ENCODE results near the gene DGKH. TPM values are rescaled to one million over a fixed set of nuclear protein-coding genes. Genes with fewer than 3 reads are reported as not detected.

Gene DGKH
- total RNA-seq, 1 donor from 2014 or later = 9.6 TPM

GRCh38 chr13:42148538-42148937 is 100.1 kb downstream of the DGKH start:
- no peak overlapping the region for H3K27ac Mint-ChIP-seq

GRCh38 chr13:42149136-42149535 is 100.7 kb downstream of the DGKH start:
- Mint-ChIP-seq H3K36me3 (peaks cover 4% of the 10 kb centered on the region), H3K4me1 (ENCODE audit: unreplicated experiment) (peaks cover 6% of the 10 kb centered on the region), H3K27me3 (no peaks in the 10 kb centered on the region), H3K4me3 (no peak overlapping the region), H3K9me3 (no peaks in the 10 kb centered on the region), H3K27ac (no peak overlapping the region)
- no peak for DNase-seq (ENCODE audit: extremely low spot score, unreplicated experiment)
- TF ChIP-seq CTCF (conservative IDR thresholded peaks at IDR 0.05) = no peak

More at GRCh38 chr13:42148538-42148937, 100.1 kb downstream of the DGKH start:
- DNase-seq (ENCODE audit: extremely low spot score, unreplicated experiment) = no peak
- TF ChIP-seq CTCF (conservative IDR thresholded peaks at IDR 0.05) = no peak
- H3K4me3 Mint-ChIP-seq = no peak overlapping the region
- H3K9me3 Mint-ChIP-seq = no peaks in the 10 kb centered on the region
- H3K27me3 Mint-ChIP-seq = no peaks in the 10 kb centered on the region
- peaks cover 6% of the 10 kb centered on the region for H3K4me1 Mint-ChIP-seq (ENCODE audit: unreplicated experiment)
- peaks cover 4% of the 10 kb centered on the region for H3K36me3 Mint-ChIP-seq

GRCh38 chr13:42151781-42152180 is 103.3 kb downstream of the DGKH start:
- DNase-seq (ENCODE audit: extremely low spot score, unreplicated experiment) = no peak
- no peak for TF ChIP-seq CTCF (conservative IDR thresholded peaks at IDR 0.05)
- no peak overlapping the region for H3K4me3 Mint-ChIP-seq
- no peaks in the 10 kb centered on the region for H3K27me3 Mint-ChIP-seq
- peaks cover 4% of the 10 kb centered on the region for H3K36me3 Mint-ChIP-seq
- no peak overlapping the region for H3K27ac Mint-ChIP-seq
- no peaks in the 10 kb centered on the region for H3K9me3 Mint-ChIP-seq
- H3K4me1 Mint-ChIP-seq (ENCODE audit: unreplicated experiment) = peaks cover 6% of the 10 kb centered on the region

GRCh38 chr13:42152495-42152894 is 104.0 kb downstream of the DGKH start:
- no peaks in the 10 kb centered on the region for H3K9me3 Mint-ChIP-seq
- H3K4me1 Mint-ChIP-seq (ENCODE audit: unreplicated experiment) = peaks cover 6% of the 10 kb centered on the region
- no peak for TF ChIP-seq CTCF (conservative IDR thresholded peaks at IDR 0.05)

GRCh38 chr13:42153199-42154113 is 105.0 kb downstream of the DGKH start:
- no peak for TF ChIP-seq CTCF (conservative IDR thresholded peaks at IDR 0.05)
- Mint-ChIP-seq H3K4me3 (no peak overlapping the region), H3K27ac (no peak overlapping the region)

More at GRCh38 chr13:42152495-42152894, 104.0 kb downstream of the DGKH start:
- no peak for DNase-seq (ENCODE audit: extremely low spot score, unreplicated experiment)
- H3K4me3 Mint-ChIP-seq = no peak overlapping the region
- no peak overlapping the region for H3K27ac Mint-ChIP-seq
- peaks cover 4% of the 10 kb centered on the region for H3K36me3 Mint-ChIP-seq
- H3K27me3 Mint-ChIP-seq = no peaks in the 10 kb centered on the region

More at GRCh38 chr13:42153199-42154113, 105.0 kb downstream of the DGKH start:
- no peaks in the 10 kb centered on the region for H3K27me3 Mint-ChIP-seq
- peaks cover 6% of the 10 kb centered on the region for H3K4me1 Mint-ChIP-seq (ENCODE audit: unreplicated experiment)
- no peak for DNase-seq (ENCODE audit: extremely low spot score, unreplicated experiment)
- H3K9me3 Mint-ChIP-seq = no peaks in the 10 kb centered on the region
- peaks cover 4% of the 10 kb centered on the region for H3K36me3 Mint-ChIP-seq

Data from type B pancreatic cell (in vitro differentiated cells).